HFFc6 (cell line): Measurements from ENCODE around the gene BCAT1. TPM values are rescaled to one million over a fixed set of nuclear protein-coding genes. Genes with fewer than 3 reads are reported as not detected.
"Not testable (repeated sequence)": the region's sequence is repeated elsewhere in the genome, so short reads cannot be mapped to it uniquely, and the experiment has no call there.

Experiments
- DNase-seq: peaks from one replicate; pipeline ENCODE4 v3.0.0-alpha.2; 2018
- H3K27ac Mint-ChIP-seq: 2 replicates; pipeline ENCODE4 v1.8.0; 2020; ENCODE audit warnings: mild to moderate bottlenecking, mixed read lengths
- H3K27me3 Mint-ChIP-seq: 2 replicates; pipeline ENCODE4 v1.8.0; 2021; ENCODE audit warnings: mild to moderate bottlenecking, moderate library complexity, mixed read lengths; ENCODE audit not compliant: insufficient read depth
- H3K36me3 Mint-ChIP-seq: 2 replicates; pipeline ENCODE4 v1.8.0; 2021; ENCODE audit warnings: low read depth, mixed read lengths
- H3K4me1 Mint-ChIP-seq: 2 replicates; pipeline ENCODE4 v1.8.0; 2020; ENCODE audit warnings: low read depth, mixed read lengths
- H3K4me3 Mint-ChIP-seq: 2 replicates; pipeline ENCODE4 v1.8.0; 2020; ENCODE audit warnings: mild to moderate bottlenecking, moderate library complexity, mixed read lengths
- H3K9me3 Mint-ChIP-seq: 2 replicates; pipeline ENCODE4 v1.8.0; 2020; ENCODE audit warnings: mild to moderate bottlenecking, mixed read lengths
- total RNA-seq, 6 experiments: library from RNA; stranded (reverse); fragmentation: NEBNext Ultra II Directional; extraction: Animal tissue kit (Norgen Biotek cat#: 25700); gene quantifications; 2 replicates in 1 of 6; 3 replicates in 5 of 6; pipeline ENCODE4 v1.2.3, GENCODE V29; 2021
- TF ChIP-seq, protein P1 (sequence below): fragments of 200-600 bp; sonication (generic); IDR thresholded peaks from 2 replicates; pipeline ENCODE4 v1.5.0; 2021; ENCODE audit warnings: antibody characterized with exemption, mild to moderate bottlenecking

BCAT1 gene
- total RNA-seq, 6 experiments from 2014 or later, result 156 to 180 (median 173) TPM

DNA sequence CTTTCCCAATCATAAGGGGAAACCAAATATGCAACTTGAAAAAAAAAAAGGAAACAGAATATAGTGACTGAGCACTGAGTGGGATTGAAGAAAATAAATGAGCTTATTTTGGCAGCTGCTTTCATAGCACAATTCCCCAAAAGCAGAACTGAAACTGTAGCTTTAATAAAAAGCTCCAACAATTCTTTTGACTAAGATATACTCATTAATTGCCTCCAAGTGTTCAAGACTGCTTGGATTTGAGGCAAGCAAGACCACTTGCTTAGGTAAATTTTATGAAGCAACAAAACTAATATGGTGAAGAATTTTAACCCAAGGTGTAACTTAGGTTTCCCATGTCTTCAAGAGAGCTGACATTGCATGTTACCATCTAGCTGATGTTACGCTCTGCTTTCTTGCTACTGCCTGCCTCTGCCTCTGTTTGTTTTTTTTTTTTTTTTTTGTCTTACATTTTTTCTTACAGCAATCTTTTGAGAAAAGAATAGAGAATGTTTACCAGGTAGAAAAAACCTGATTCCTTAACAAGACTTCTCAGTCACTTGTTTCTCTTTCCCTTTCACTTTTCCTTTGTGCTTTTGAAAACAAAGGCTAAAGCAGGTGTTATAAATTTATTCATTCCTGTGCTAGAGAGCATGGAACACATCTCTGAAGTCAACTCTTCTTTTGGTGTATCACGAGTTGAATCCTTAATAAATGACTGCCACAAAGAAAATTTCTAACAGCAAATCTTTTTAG is 134.4 kb downstream of the BCAT1 start:
- H3K27ac Mint-ChIP-seq, result no peak overlapping the region

DNA sequence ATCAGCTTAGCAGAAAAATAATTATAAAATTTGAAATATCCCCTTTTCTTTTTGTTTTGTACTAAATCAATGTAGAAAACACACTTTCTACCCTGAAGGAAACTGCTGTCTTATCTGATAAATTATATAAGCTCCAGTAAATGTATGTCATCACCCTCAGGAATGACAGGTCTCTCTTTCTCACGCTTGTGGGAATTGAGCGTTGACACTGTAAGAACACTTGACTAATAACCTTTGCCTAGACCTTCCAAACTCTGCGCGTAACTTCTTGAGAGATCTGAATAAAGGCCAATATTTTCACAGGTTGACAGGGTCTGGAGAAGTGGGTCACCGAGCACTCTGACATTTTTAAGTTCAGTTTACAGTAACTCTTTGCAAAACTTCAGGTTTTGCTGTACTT is 138.5 kb downstream of the BCAT1 start:
- Mint-ChIP-seq H3K27me3 (no peaks in the 10 kb centered on the region; the same call in 1 of the 2 replicates), H3K9me3 (no peaks in the 10 kb centered on the region), H3K36me3 (peaks cover 32% of the 10 kb centered on the region), H3K4me1 (no peaks in the 10 kb centered on the region), H3K27ac (no peak overlapping the region), H3K4me3 (no peak overlapping the region)
- TF ChIP-seq, protein P1, sequence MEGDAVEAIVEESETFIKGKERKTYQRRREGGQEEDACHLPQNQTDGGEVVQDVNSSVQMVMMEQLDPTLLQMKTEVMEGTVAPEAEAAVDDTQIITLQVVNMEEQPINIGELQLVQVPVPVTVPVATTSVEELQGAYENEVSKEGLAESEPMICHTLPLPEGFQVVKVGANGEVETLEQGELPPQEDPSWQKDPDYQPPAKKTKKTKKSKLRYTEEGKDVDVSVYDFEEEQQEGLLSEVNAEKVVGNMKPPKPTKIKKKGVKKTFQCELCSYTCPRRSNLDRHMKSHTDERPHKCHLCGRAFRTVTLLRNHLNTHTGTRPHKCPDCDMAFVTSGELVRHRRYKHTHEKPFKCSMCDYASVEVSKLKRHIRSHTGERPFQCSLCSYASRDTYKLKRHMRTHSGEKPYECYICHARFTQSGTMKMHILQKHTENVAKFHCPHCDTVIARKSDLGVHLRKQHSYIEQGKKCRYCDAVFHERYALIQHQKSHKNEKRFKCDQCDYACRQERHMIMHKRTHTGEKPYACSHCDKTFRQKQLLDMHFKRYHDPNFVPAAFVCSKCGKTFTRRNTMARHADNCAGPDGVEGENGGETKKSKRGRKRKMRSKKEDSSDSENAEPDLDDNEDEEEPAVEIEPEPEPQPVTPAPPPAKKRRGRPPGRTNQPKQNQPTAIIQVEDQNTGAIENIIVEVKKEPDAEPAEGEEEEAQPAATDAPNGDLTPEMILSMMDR, result no peak
- DNase-seq, result no peak

More for the DNA sequence above, 134.4 kb downstream of the BCAT1 start:
- TF ChIP-seq, protein P1, result no peak
- H3K4me3 Mint-ChIP-seq, result no peak overlapping the region
- H3K36me3 Mint-ChIP-seq, result peaks cover 39% of the 10 kb centered on the region
- no peaks in the 10 kb centered on the region for H3K27me3 Mint-ChIP-seq
- H3K9me3 Mint-ChIP-seq, result no peaks in the 10 kb centered on the region
- no peak for DNase-seq
- peaks cover 5% of the 10 kb centered on the region; the same call in 1 of the 2 replicates for H3K4me1 Mint-ChIP-seq

GRCh38 chr12:24809306-24809705 is 139.6 kb downstream of the BCAT1 start:
- not testable (repeated sequence) for H3K27ac Mint-ChIP-seq, DNase-seq, H3K27me3 Mint-ChIP-seq, H3K4me1 Mint-ChIP-seq, H3K9me3 Mint-ChIP-seq, H3K4me3 Mint-ChIP-seq
- H3K36me3 Mint-ChIP-seq, result peaks cover 31% of the 10 kb centered on the region

DNA sequence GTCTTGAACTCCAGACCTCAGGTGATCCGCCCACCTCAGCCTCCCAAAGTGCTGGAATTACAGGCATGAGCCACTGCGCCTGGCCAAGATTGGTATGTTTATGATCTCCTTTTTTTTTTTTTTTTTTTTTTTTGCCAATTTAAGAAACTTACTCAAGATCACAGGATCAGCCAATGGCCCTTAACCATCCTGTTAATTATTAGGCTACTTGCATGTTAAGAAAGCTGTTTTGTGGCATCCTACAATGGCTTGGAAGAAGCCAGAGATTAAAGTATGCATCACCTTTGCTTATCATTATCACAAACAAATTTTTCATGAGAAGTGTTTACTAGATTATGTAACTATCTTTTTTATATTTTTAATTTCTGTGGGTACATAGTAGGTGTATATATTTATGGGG is 140.2 kb downstream of the BCAT1 start:
- Mint-ChIP-seq H3K27me3 (no peaks in the 10 kb centered on the region; the same call in 1 of the 2 replicates), H3K9me3 (no peaks in the 10 kb centered on the region), H3K4me3 (no peak overlapping the region), H3K27ac (no peak overlapping the region), H3K36me3 (peaks cover 25% of the 10 kb centered on the region), H3K4me1 (no peaks in the 10 kb centered on the region)
- TF ChIP-seq, protein P1, result no peak
- no peak for DNase-seq

- peaks cover 11% of the 10 kb centered on the region for H3K36me3 Mint-ChIP-seq
- no peaks in the 10 kb centered on the region for H3K4me1 Mint-ChIP-seq
- no peak for DNase-seq
- no peaks in the 10 kb centered on the region; the same call in 1 of the 2 replicates for H3K27me3 Mint-ChIP-seq
- peaks cover 11% of the 10 kb centered on the region for H3K9me3 Mint-ChIP-seq
- no peak overlapping the region for H3K4me3 Mint-ChIP-seq
- TF ChIP-seq, protein P1, result no peak
- no peak overlapping the region for H3K27ac Mint-ChIP-seq
These were observed 142.5 kb downstream of the BCAT1 start for GRCh38 chr12:24806386-24806785.

- TF ChIP-seq, protein P1, result no peak
These were observed 145.3 kb downstream of the BCAT1 start for GRCh38 chr12:24803430-24804245.

More at GRCh38 chr12:24803430-24804245, 145.3 kb downstream of the BCAT1 start:
- H3K27ac Mint-ChIP-seq, result no peak overlapping the region
- no peaks in the 10 kb centered on the region; the same call in 1 of the 2 replicates for H3K27me3 Mint-ChIP-seq
- H3K9me3 Mint-ChIP-seq, result peaks cover 11% of the 10 kb centered on the region
- DNase-seq, result no peak
- no peaks in the 10 kb centered on the region for H3K4me1 Mint-ChIP-seq
- H3K36me3 Mint-ChIP-seq, result no peaks in the 10 kb centered on the region; the same call in 1 of the 2 replicates
- no peak overlapping the region for H3K4me3 Mint-ChIP-seq
